LNCaP clone FGC (cell line): ENCODE results near the gene ATP8B1.
"Not testable (repeated sequence)": the region's sequence is repeated elsewhere in the genome, so short reads cannot be mapped to it uniquely, and the experiment has no call there.

ENCODE experiments used
- DNase-seq: peaks from one replicate; pipeline ENCODE4 v3.0.0-alpha.2; 2011; ENCODE audit warnings: low read depth
- H3K4me3 ChIP-seq: 2 replicates; pipeline ENCODE4 v1.5.1; 2011; ENCODE audit warnings: mild to moderate bottlenecking, low read depth, low read length, control low read depth
- CTCF ChIP-seq: IDR thresholded peaks from 2 replicates; pipeline ENCODE4 v1.5.1; 2012; ENCODE audit warnings: mild to moderate bottlenecking; ENCODE audit not compliant: control insufficient read depth, insufficient read depth; ENCODE audit errors: extremely low read depth

The ATP8B1 gene

GRCh38 chr18:57728941-57729511 is 74.1 kb downstream of the ATP8B1 start:
- H3K4me3 ChIP-seq = no peak overlapping the region
- TF ChIP-seq CTCF = no peak
- no peak for DNase-seq

- TF ChIP-seq CTCF = no peak
- no peak for DNase-seq
- no peak overlapping the region for H3K4me3 ChIP-seq
Observed at GRCh38 chr18:57727952-57728807, 74.9 kb downstream of the ATP8B1 start.

GRCh38 chr18:57719211-57719935 is 83.7 kb downstream of the ATP8B1 start:
- DNase-seq, H3K4me3 ChIP-seq: not testable (repeated sequence)

- no peak for TF ChIP-seq CTCF
- no peak overlapping the region for H3K4me3 ChIP-seq
- no peak for DNase-seq
Observed at GRCh38 chr18:57716549-57716948, 86.6 kb downstream of the ATP8B1 start.

GRCh38 chr18:57715671-57716070 is 87.4 kb downstream of the ATP8B1 start:
- no peak for TF ChIP-seq CTCF
- peak; percentile 52 for DNase-seq

GRCh38 chr18:57715073-57715472 is 88.0 kb downstream of the ATP8B1 start:
- no peak overlapping the region for H3K4me3 ChIP-seq
- TF ChIP-seq CTCF = no peak
- DNase-seq = no peak

More at GRCh38 chr18:57715671-57716070, 87.4 kb downstream of the ATP8B1 start:
- H3K4me3 ChIP-seq = no peak overlapping the region

GRCh38 chr18:57710226-57710625 is 92.9 kb downstream of the ATP8B1 start:
- no peak for DNase-seq
- TF ChIP-seq CTCF = no peak
- H3K4me3 ChIP-seq = no peak overlapping the region
